Measurements from ENCODE around the gene ACRV1.

DNA sequence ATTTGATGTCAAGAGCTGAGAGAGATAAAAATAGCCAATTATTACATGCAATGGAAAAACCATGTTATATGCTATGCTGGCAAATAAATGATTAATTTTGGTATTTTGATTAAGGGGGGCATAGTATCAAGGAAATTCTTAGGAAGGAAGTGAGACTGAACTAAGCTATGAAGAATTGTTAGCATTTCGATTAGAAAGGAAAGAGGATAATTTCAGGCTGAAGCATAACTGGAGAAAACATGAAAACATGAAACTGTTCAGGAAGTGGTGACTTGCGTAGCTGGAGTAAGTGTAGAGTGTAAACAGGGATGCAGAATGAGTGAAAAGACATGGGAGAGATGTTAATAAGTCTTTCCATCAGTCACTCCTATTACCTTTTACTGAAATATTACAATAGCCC, 6.4 kb downstream of the ACRV1 start:
- TF ChIP-seq CTCF (IDR thresholded peaks at IDR 0.05 in 4 of 5, conservative IDR thresholded peaks at IDR 0.05 in 1 of 5) (no peak), POLR2A (IDR thresholded peaks at IDR 0.05) (no peak)

Measured in gastrocnemius medialis (tissue), 4 donors.